ENCODE results near the gene TVP23C. TPM values are rescaled to one million over a fixed set of nuclear protein-coding genes. Genes with fewer than 3 reads are reported as not detected.

TVP23C gene
- total RNA-seq, 4 donors from 2014 or later = 19.4 to 62.4 (median 44.7) TPM

DNA sequence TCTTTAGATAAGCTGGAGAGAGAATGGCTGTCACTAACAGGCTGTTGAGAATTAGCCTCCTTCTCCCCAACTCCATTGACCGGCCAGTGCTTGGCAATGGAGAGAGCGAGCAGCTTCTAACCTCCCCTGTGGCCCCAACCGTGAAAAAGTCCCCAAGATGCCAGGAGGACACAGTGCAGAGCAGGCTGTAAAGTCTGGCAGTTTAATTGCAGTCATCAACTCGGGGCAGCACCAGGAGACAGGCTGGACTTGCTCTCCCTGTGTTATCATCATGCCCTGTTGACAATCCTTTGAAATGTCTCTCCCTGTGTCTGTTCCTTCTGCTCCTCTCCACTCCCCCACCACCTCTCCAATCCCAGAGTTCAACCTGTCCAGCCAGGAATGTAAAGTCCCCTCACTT, 95.2 kb downstream of the TVP23C start:
- no peak overlapping the region for H3K27ac ChIP-seq
- intact Hi-C loops (cut with DNase I; ENCODE audit: low total_unique reads) = no loop called here
- H3K36me3 ChIP-seq = no peaks in the 10 kb centered on the region
- no peaks in the 10 kb centered on the region for H3K9me3 ChIP-seq
- TF ChIP-seq, protein P1, sequence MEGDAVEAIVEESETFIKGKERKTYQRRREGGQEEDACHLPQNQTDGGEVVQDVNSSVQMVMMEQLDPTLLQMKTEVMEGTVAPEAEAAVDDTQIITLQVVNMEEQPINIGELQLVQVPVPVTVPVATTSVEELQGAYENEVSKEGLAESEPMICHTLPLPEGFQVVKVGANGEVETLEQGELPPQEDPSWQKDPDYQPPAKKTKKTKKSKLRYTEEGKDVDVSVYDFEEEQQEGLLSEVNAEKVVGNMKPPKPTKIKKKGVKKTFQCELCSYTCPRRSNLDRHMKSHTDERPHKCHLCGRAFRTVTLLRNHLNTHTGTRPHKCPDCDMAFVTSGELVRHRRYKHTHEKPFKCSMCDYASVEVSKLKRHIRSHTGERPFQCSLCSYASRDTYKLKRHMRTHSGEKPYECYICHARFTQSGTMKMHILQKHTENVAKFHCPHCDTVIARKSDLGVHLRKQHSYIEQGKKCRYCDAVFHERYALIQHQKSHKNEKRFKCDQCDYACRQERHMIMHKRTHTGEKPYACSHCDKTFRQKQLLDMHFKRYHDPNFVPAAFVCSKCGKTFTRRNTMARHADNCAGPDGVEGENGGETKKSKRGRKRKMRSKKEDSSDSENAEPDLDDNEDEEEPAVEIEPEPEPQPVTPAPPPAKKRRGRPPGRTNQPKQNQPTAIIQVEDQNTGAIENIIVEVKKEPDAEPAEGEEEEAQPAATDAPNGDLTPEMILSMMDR (IDR thresholded peaks at IDR 0.05) = no peak
- TF ChIP-seq POLR2A (IDR thresholded peaks at IDR 0.05) = no peak
- H3K27me3 ChIP-seq = no peaks in the 10 kb centered on the region
- H3K4me1 ChIP-seq = peaks cover 0 to 5% of the 10 kb centered on the region in 2 donors
- H3K4me3 ChIP-seq = no peak overlapping the region
- no peak for DNase-seq

DNA sequence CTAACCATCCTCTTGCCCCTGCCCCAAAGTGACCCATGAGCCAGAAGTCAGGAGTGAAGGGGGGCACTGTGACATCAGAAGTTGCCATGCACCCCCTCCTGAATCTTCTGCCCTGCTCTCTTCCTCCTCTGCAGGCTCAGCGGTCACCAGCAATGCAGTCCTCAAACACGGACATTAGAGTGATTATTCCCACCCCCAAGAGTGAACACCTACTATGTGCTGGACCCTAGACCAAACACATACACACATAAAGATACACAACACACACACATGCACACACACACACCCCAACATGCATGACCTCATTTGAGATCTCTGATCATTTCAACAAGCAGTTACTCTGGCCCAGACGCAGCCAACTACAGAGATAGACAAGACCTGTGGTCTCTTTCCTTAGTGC, 95.7 kb downstream of the TVP23C start, which contains the start of gene CDRT4:
TSS of gene CDRT4 (minus strand) at position 30 of the 400 bp plus-strand sequence. CDS start 27,383 bp downstream, outside the sequence.
- Histone ChIP-seq H3K4me1 (peaks cover 0 to 9% of the 10 kb centered on the region in 2 donors), H3K27ac (no peak within 1 kb of the TSS), H3K27me3 (no peaks in the 10 kb centered on the region), H3K36me3 (no peaks in the 10 kb centered on the region), H3K9me3 (no peaks in the 10 kb centered on the region), H3K4me3 (no peak within 1 kb of the TSS)
- DNase-seq = no peak
- no peak for TF ChIP-seq POLR2A (IDR thresholded peaks at IDR 0.05)
- TF ChIP-seq, protein P1 (IDR thresholded peaks at IDR 0.05) = no peak
- intact Hi-C loops (cut with DNase I; ENCODE audit: low total_unique reads) = no loop called here

DNA sequence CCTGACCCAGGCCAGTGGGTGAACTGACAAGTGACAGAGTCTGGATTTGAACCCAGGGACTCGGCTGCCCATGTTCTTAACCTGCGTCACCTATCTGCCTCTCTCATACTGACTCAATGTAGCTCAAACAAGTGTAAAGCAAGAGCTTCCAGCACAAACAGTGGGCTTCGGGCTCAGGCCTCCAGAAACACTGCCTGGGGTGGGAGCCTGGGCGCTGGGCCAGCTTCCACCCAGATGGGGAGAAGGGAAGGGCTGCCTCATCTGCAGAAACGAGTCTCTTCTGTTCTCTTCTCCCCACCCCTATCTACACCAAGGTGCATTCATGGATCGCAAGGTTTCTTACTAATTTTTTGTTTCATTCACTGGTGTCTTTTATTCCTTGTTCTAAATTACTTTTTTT, 97.2 kb downstream of the TVP23C start:
- intact Hi-C loops (cut with DNase I; ENCODE audit: low total_unique reads) = no loop called here
- no peak for DNase-seq
- H3K9me3 ChIP-seq = no peaks in the 10 kb centered on the region
- no peaks in the 10 kb centered on the region for H3K27me3 ChIP-seq
- H3K4me1 ChIP-seq = peaks cover 0 to 9% of the 10 kb centered on the region in 2 donors
- TF ChIP-seq, protein P1 (IDR thresholded peaks at IDR 0.05) = no peak
- TF ChIP-seq POLR2A (IDR thresholded peaks at IDR 0.05) = no peak
- H3K36me3 ChIP-seq = no peaks in the 10 kb centered on the region
- no peak overlapping the region for H3K27ac ChIP-seq
- no peak overlapping the region for H3K4me3 ChIP-seq

DNA sequence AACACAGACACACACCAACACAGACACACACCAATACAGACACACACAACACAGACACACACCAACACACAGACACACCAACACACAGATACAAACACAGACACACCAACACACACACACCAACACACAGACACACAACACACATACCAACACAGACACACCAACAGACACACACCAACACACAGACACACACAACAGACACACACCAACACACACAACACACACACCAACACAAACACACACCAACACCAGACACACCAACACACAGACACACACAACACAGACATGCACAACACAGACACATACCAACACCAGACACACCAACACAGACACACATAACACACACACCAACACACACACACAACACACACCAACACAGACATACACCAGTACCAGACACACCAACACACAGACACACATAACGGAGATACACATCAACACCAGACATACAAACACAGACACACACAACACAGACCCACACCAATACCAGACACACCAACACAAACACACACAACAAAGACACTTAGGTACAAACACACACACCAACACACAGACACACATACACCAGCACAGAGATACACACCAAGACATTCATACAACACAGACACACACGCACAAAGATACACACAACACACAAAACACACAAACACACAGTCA, 98.1 kb downstream of the TVP23C start:
- no peak overlapping the region for H3K4me3 ChIP-seq
- no peak for DNase-seq
- no peak overlapping the region for H3K27ac ChIP-seq
- no peaks in the 10 kb centered on the region for H3K27me3 ChIP-seq
- intact Hi-C loops (cut with DNase I; ENCODE audit: low total_unique reads) = no loop called here
- no peaks in the 10 kb centered on the region for H3K36me3 ChIP-seq
- TF ChIP-seq POLR2A (IDR thresholded peaks at IDR 0.05) = no peak
- TF ChIP-seq, protein P1 (IDR thresholded peaks at IDR 0.05) = no peak
- no peaks in the 10 kb centered on the region for H3K9me3 ChIP-seq
- peaks cover 0 to 9% of the 10 kb centered on the region in 2 donors for H3K4me1 ChIP-seq

DNA sequence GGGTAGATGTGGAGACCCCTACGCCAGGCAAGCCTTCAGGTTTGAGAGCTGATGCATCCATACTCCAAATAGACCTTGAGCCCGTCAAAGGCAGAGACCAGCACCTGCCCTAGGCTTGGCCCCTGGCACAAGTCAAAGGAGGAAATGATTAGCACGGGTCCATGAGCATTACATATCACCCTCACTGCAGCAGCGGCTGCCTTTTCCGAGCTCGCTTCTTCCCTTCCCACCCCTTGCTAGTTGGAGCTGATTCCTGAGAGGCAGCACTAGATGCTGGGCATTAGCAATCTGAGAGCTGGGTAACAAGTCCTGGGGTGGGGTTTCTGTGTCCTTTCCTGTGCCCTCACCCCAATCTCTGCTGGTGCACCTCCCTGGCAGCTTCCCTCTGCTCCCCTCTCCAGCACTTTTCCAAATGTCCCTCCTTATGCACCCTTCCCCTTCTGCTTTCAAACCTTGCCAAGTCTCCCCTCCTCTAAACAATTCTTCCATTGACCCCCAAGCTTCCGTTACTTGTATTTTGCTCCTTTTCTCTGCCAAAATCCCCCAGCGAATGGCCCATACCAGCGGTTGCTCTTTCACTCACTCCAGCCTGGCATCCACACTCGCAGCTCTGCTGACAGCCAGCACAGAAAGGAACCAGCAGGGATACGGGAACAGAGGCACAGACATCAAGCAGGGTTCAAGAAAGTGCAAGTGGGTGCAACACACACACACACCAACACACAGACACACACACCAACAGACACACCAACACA, 98.9 kb downstream of the TVP23C start:
- no peak for DNase-seq
- H3K9me3 ChIP-seq = no peaks in the 10 kb centered on the region
- no peaks in the 10 kb centered on the region for H3K27me3 ChIP-seq
- peaks cover 0 to 8% of the 10 kb centered on the region in 2 donors for H3K4me1 ChIP-seq
- H3K4me3 ChIP-seq = no peak overlapping the region
- TF ChIP-seq, protein P1 (IDR thresholded peaks at IDR 0.05) = no peak
- TF ChIP-seq POLR2A (IDR thresholded peaks at IDR 0.05) = no peak
- intact Hi-C loops (cut with DNase I; ENCODE audit: low total_unique reads) = no loop called here
- H3K27ac ChIP-seq = peak overlapping the region in 1 of 2 donors; percentile 65
- H3K36me3 ChIP-seq = no peaks in the 10 kb centered on the region

All from uterus (tissue), 4 donors.